SK-N-SH (cell line): ENCODE measurements around the gene ELOVL6.

ENCODE experiments used
- CHD2 ChIP-seq: fragments of 150-350 bp; IDR thresholded peaks from 2 replicates; pipeline ENCODE4 v1.6.1; 2018; ENCODE audit warnings: low read length; ENCODE audit not compliant: partially characterized antibody
- GABPA ChIP-seq: IDR thresholded peaks from 2 replicates; pipeline ENCODE4 v1.4.0; 2012; ENCODE audit warnings: low read depth, mild to moderate bottlenecking
- GATA2 ChIP-seq: sonication (generic); formaldehyde crosslinking; IDR thresholded peaks from 2 replicates; pipeline ENCODE4 v1.5.0; 2020; ENCODE audit warnings: mild to moderate bottlenecking, missing genetic modification reagents
- NFIC ChIP-seq: IDR thresholded peaks from 2 replicates; pipeline ENCODE4 v1.4.0; 2012; ENCODE audit warnings: borderline replicate concordance
- NRF1 ChIP-seq: IDR thresholded peaks from 2 replicates; pipeline ENCODE4 v1.6.1; 2012; ENCODE audit warnings: low read depth, mild to moderate bottlenecking, low read length
- POLR2AphosphoS5 ChIP-seq: IDR thresholded peaks from 2 replicates; pipeline ENCODE4 v1.6.1; 2012; ENCODE audit warnings: low read depth, low read length
- RAD21 ChIP-seq: IDR thresholded peaks from 2 replicates; pipeline ENCODE4 v1.6.1; 2012; ENCODE audit warnings: mild to moderate bottlenecking, low read length
- SIN3A ChIP-seq: IDR thresholded peaks from 2 replicates; pipeline ENCODE4 v1.6.1; 2012; ENCODE audit warnings: low read depth, mild to moderate bottlenecking, low read length, moderate library complexity, borderline replicate concordance
- TF ChIP-seq, protein P1 (sequence below): fragments of 200-600 bp; sonication (generic); IDR thresholded peaks from 2 replicates; pipeline ENCODE4 v1.6.1; 2017; ENCODE audit warnings: antibody characterized with exemption, mild to moderate bottlenecking, moderate library complexity

GRCh38 chr4:110188113-110188512 lies 10.3 kb downstream of the ELOVL6 start:
- TF ChIP-seq POLR2AphosphoS5 (no peak), NRF1 (no peak), SIN3A (no peak), NFIC (no peak), RAD21 (no peak), GATA2 (no peak), GABPA (no peak), CHD2 (no peak)
- TF ChIP-seq, protein P1, sequence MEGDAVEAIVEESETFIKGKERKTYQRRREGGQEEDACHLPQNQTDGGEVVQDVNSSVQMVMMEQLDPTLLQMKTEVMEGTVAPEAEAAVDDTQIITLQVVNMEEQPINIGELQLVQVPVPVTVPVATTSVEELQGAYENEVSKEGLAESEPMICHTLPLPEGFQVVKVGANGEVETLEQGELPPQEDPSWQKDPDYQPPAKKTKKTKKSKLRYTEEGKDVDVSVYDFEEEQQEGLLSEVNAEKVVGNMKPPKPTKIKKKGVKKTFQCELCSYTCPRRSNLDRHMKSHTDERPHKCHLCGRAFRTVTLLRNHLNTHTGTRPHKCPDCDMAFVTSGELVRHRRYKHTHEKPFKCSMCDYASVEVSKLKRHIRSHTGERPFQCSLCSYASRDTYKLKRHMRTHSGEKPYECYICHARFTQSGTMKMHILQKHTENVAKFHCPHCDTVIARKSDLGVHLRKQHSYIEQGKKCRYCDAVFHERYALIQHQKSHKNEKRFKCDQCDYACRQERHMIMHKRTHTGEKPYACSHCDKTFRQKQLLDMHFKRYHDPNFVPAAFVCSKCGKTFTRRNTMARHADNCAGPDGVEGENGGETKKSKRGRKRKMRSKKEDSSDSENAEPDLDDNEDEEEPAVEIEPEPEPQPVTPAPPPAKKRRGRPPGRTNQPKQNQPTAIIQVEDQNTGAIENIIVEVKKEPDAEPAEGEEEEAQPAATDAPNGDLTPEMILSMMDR: no peak
